ENCODE results near the gene DPEP2NB. TPM values are rescaled to one million over a fixed set of nuclear protein-coding genes. Genes with fewer than 3 reads are reported as not detected.

Gene DPEP2NB
- total RNA-seq (not detected), polyA plus RNA-seq (not detected)

- Histone ChIP-seq H3K9ac (ENCODE audit: low read depth in 1 of 2, low read length in 2 of 2) (no peak within 1 kb of the TSS), H3K4me3 (ENCODE audit: low read depth in 1 of 3, low read length in 3 of 3) (no peak within 1 kb of the TSS), H3K9me3 (ENCODE audit: control insufficient read depth in 4 of 4, low read length in 3 of 4) (no peaks in the 10 kb centered on the region), H3K27me3 (ENCODE audit: control insufficient read depth in 4 of 4, insufficient read depth in 4 of 4, low read length in 3 of 4) (no peaks in the 10 kb centered on the region), H3K27ac (ENCODE audit: low read depth in 1 of 2, low read length in 2 of 2) (no peak within 1 kb of the TSS), H3K36me3 (ENCODE audit: control insufficient read depth in 4 of 4, insufficient read depth in 3 of 4, low read depth in 1 of 4, low read length in 3 of 4) (no peaks in the 10 kb centered on the region), H3K4me1 (ENCODE audit: control insufficient read depth in 4 of 4, insufficient read depth in 4 of 4, low read length in 3 of 4) (no peaks in the 10 kb centered on the region)
- DNase-seq (ENCODE audit: low spot score): no peak
- 84% methylated on average over 5 of the region's 5 CpGs for WGBS
- TF ChIP-seq, protein P1, sequence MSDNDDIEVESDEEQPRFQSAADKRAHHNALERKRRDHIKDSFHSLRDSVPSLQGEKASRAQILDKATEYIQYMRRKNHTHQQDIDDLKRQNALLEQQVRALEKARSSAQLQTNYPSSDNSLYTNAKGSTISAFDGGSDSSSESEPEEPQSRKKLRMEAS (IDR thresholded peaks at IDR 0.05): no peak
Observed at GRCh38 chr16:68015681-68016080, at the start of gene DPEP2NB. DPEP2NB (minus strand) TSS chr16:68015911; CDS start chr16:68015770, 141 bp downstream.

DNA sequence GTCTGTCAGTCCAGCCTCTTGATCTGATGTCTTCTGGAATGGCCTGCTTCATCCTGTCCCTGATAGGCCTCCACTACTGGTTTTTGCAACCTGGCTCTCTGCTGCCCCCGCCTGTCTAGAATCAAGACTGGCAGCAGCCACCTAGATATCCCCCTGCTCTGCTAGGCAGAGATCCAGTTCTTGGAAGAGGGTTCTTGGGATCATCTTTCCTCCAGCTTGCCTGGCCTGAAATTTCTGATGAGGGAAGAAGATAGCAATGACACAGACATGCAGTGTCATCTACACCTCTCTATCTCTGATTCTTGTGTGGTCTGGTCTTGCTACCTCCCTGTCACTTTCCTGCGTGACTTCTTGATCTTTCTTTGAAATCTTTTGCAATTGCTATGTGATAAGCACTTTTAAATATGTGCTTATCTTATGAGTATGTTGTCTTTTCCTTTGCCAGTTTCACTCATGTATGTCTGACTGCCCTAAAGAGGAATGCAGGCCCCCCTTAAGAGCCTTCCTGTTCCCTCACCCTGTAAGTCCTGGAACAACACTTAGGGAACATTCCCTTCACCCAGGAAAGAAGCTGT lies 49.2 kb upstream of the DPEP2NB start:
- DNase-seq (ENCODE audit: low spot score): peak; percentile 78
- Histone ChIP-seq H3K9me3 (ENCODE audit: control insufficient read depth in 4 of 4, low read length in 3 of 4) (no peaks in the 10 kb centered on the region), H3K4me1 (ENCODE audit: control insufficient read depth in 4 of 4, insufficient read depth in 4 of 4, low read length in 3 of 4) (peaks cover 0 to 9% (median 6%) of the 10 kb centered on the region in 4 donors), H3K27me3 (ENCODE audit: control insufficient read depth in 4 of 4, insufficient read depth in 4 of 4, low read length in 3 of 4) (no peaks in the 10 kb centered on the region), H3K4me3 (ENCODE audit: low read depth in 1 of 3, low read length in 3 of 3) (no peak overlapping the region), H3K36me3 (ENCODE audit: control insufficient read depth in 4 of 4, insufficient read depth in 3 of 4, low read depth in 1 of 4, low read length in 3 of 4) (peaks cover 0 to 12% (median 1%) of the 10 kb centered on the region in 4 donors), H3K27ac (ENCODE audit: low read depth in 1 of 2, low read length in 2 of 2) (no peak overlapping the region), H3K9ac (ENCODE audit: low read depth in 1 of 2, low read length in 2 of 2) (no peak overlapping the region)
- 41% methylated on average over 2 of the region's 2 CpGs for WGBS
- TF ChIP-seq NR2F2 (IDR thresholded peaks at IDR 0.05): no peak
- TF ChIP-seq RXRA (IDR thresholded peaks at IDR 0.05): no peak
- TF ChIP-seq, protein P2, sequence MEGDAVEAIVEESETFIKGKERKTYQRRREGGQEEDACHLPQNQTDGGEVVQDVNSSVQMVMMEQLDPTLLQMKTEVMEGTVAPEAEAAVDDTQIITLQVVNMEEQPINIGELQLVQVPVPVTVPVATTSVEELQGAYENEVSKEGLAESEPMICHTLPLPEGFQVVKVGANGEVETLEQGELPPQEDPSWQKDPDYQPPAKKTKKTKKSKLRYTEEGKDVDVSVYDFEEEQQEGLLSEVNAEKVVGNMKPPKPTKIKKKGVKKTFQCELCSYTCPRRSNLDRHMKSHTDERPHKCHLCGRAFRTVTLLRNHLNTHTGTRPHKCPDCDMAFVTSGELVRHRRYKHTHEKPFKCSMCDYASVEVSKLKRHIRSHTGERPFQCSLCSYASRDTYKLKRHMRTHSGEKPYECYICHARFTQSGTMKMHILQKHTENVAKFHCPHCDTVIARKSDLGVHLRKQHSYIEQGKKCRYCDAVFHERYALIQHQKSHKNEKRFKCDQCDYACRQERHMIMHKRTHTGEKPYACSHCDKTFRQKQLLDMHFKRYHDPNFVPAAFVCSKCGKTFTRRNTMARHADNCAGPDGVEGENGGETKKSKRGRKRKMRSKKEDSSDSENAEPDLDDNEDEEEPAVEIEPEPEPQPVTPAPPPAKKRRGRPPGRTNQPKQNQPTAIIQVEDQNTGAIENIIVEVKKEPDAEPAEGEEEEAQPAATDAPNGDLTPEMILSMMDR (IDR thresholded peaks at IDR 0.05; ENCODE audit: low read depth, low read length, missing input control): peak; percentile 83
- no peak for TF ChIP-seq SP1 (IDR thresholded peaks at IDR 0.05)
- TF ChIP-seq, protein P3, sequence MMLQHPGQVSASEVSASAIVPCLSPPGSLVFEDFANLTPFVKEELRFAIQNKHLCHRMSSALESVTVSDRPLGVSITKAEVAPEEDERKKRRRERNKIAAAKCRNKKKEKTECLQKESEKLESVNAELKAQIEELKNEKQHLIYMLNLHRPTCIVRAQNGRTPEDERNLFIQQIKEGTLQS (IDR thresholded peaks at IDR 0.05): no peak
- TF ChIP-seq, protein P1 (IDR thresholded peaks at IDR 0.05): no peak
- no peak for TF ChIP-seq EGR1 (IDR thresholded peaks at IDR 0.05; ENCODE audit: low read depth in 2 of 2)
- TF ChIP-seq REST (IDR thresholded peaks at IDR 0.05): no peak
- no peak for TF ChIP-seq HNF4G (IDR thresholded peaks at IDR 0.05)
- TF ChIP-seq YY1 (IDR thresholded peaks at IDR 0.05): no peak
- TF ChIP-seq RAD21 (IDR thresholded peaks at IDR 0.05): peak; percentile 85 to 93
- TF ChIP-seq HNF4A (conservative IDR thresholded peaks at IDR 0.05): no peak
- no peak for TF ChIP-seq GABPA (IDR thresholded peaks at IDR 0.05 in 1 of 2, conservative IDR thresholded peaks at IDR 0.05 in 1 of 2)
- no peak for TF ChIP-seq ZBTB33 (IDR thresholded peaks at IDR 0.05)
- no peak for TF ChIP-seq JUND (IDR thresholded peaks at IDR 0.05)
- TF ChIP-seq FOXA1 (IDR thresholded peaks at IDR 0.05): no peak
- no peak for TF ChIP-seq FOXA2 (IDR thresholded peaks at IDR 0.05)

All from liver (tissue), 9 donors.